Left kidney (tissue), 2 donors: ENCODE results near the gene TSKU. TPM values are rescaled to one million over a fixed set of nuclear protein-coding genes. Genes with fewer than 3 reads are reported as not detected.
"Not testable (repeated sequence)": the region's sequence is repeated elsewhere in the genome, so short reads cannot be mapped to it uniquely, and the experiment has no call there.

Experiments
- DNase-seq: peaks from one replicate; pipeline ENCODE4 v3.0.0-alpha.2; 2013
- polyA plus RNA-seq: library from polyadenylated mRNA; unstranded; fragments of 120-200 nt; gene quantifications from one replicate; pipeline ENCODE4 v1.2.1, GENCODE V29; 2013; ENCODE audit not compliant: insufficient read length

TSKU gene
- polyA plus RNA-seq, 1 donor = 21.2 TPM

DNA sequence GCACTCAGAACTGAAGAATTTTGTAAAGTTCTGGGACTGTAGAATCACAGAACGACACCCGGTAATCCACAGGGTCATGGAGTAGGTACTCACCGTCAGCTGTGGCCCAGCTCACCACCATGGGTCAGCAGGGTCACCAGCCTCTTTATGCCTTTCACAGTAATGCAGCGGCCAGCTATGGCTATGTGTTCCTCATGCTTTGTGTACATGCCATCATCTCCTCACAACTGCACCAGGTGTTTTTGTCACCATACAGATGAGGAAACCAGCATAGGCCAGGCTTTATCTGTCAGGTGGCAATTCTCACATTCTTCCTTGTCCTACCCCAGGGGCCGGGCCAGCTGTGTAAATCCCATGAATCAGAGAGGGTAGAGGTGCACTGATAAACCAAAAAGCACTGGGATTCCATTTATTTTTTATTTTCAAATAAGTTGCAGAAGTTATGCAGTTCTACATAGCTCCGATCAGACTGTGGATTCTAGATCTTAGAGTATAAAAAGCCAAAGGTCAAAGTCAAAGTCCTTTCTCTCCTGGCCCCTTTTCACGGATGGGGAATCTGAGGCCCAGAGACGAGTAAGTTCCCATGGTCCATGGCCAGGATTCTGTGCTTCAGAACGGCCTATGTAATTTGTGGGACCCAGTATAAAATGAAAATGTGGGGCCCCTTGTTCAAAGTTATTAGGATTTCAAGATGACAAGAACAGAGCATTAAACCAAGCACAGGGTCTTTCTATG lies 17.5 kb downstream of the TSKU start:
- no peak for DNase-seq

DNA sequence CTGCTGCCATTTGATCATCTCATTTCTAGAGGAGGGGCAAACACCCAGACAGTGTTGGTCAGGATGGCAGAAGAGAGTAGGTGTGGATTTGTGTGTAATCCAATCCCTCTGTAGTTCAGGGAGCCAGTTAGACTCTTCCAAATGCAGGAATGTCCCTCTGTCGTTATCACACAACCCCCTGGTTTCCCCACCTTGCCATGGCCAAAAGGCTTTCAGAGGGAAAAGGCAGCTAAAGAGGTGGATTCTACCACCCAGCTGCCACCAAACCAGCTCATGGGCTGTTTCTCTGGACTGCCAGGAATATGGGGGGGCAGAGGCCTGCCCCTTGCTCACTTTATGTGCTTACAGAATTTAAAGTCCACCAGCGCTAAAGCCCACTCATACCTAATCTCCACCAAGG lies 18.1 kb downstream of the TSKU start:
- no peak for DNase-seq

DNA sequence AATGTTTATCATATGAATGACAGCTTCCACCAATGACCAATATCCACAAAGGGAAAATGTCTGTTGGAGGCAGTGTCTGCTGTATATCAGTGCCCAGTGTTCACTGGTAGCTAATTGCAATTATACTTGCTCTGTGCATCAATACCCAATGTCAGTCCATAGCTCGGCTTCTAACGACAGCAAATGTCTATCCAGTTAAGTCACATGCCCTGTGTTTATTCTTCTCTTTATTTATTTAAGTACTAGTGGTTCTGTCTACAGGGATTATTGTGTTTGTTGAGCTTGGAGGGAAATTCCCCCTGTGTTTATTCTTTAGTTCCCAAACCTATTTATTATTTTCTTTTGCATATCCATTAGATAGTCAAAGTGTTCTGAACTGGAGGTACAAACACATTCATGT lies 18.6 kb downstream of the TSKU start:
- no peak for DNase-seq

DNA sequence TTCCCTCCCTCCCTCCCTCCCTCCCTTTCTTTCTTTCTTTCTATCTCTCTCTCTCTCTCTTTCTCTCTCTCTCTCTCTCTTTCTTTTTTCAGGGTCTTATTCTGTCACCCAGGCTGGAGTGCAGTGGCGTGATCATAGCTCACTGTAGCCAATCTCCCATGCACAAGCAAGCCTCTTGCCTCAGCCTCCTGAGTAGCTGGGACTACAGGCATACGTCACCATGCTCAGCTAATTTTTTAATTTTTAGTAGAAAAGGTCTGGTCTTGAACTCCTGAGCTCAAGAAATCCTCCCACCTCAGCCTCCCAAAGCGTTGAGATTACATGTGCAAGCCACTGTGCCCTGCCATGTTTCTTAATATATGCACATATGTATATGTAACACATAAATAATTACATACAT lies 19.0 kb downstream of the TSKU start:
- DNase-seq = no peak

DNA sequence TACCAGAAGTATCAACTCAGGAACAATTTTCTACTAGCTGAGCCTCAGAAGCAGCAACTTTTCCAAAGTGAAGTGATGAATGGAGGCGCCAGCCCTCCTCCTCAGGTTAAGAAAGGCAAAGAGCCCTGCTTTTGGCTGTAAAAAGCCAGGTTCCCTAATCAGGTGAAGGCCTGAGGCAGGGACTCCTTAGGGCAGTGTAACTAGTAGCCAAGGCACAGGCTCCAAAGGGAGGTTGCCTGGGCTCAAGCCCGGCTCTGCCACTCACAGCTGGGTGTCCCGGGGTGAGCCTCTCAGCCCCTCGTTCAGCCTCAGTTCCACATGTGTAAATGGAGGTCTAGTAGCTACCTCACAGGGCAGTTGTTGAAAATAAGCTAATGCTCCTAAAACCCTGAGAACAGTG lies 19.5 kb downstream of the TSKU start:
- no peak for DNase-seq

DNA sequence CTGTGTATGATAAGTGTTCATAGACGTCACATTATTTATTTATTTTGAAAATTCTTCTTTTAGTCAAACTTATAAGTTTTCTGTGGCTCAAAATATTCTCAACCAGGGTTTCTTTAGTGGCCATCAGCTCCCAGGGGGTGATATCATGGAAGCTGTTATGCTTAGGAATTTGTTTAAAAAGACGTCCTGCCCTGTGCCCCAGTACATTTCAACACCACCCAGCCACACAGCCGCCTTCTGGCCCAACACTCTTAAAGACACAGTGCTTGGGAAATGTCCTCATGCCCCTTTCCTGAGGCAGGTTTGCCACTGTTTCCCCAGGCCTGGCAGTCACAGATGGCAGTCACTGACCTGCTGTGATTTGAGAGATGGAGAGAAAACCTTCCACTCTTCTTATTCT lies 19.9 kb downstream of the TSKU start:
- no peak for DNase-seq

DNA sequence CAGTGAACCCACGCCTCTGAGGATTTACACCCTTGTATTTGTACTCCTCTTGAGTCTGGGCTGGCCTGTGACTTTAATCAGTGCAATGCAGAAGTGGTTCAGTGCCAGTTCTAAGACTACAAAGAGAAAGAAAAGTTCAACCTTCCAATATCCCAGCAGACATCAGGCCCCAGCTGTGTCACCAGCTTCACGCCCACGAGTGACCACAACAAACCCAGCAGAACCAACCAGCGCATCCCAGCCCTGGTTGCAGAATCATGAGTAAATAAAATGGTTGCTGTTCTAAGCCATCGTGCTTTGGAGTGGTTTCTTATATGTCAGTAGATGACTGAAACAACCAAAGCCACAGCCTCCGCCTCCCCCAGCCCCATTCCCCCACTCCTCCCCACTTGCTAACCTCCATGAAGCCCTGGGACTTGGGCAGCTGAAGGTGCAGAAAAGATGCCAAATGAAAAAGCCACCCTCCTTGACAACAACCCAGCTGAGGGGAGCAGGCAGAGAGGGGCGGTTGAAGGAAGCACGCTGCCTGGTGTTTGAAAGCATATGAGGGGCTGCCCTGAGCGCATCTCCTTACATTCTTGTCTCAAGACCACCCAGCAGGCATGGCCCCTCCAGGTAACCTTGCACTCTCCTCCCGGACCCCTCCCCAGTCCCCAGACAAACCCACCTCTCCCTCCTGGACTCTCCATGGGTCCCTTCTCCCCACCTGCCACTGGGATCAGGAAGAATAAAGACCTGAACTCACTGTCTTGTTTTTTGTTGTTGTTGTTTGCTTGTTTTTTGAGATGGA lies 20.9 kb downstream of the TSKU start:
- no peak for DNase-seq

DNA sequence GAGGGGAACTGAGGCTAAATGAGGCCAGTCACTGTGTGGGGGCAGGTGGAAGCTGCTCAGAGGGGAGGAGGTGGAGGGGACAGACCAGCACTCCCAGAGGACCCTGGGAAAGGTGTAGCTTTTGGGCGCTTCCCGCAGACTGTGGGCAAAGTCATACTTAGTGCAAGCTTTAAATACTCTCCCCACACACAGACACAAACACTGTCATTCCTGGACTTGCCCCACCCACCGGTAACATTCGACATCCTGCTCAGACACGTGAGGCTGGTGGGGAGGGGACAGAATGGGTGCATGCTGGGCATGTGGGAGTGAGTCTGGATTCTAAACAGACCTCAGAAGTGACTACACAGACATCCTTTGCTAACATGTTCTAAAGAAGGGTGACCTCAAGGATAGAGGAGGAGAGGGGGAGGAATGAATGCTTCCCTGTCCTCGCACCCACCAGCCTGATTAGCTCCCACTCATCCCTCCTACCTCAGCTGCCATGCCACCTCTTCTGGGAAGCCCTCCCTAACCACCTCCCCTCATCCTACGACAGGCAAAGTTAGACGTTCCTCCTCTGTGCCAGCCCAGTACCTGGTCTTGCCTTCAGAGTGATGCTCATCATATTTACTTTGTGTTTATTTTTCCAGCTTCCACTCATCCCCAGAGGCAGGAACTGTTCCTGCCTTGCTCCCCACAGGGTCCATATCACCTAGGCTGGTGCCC lies 22.2 kb downstream of the TSKU start:
- DNase-seq = no peak

DNA sequence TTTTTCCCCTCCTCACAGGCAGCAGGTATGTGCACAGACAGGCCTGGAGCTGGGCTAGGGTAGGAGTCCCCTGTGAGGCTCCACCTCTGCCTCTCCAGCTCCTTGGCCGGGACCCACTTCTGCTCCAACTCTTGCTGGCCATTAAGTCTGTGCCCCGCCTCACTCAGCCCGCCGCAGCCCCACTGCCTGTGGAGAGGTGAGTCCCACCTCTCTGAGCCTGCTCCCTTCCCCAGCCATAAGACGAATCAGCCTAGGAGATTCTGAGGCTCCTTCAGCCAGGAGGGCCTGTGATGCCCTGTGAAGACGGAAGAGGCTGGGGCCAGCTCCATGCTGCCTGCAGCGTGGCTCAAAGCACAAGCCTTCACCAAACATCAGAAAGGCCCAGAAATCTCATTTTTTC lies 23.0 kb downstream of the TSKU start:
- DNase-seq = no peak

DNA sequence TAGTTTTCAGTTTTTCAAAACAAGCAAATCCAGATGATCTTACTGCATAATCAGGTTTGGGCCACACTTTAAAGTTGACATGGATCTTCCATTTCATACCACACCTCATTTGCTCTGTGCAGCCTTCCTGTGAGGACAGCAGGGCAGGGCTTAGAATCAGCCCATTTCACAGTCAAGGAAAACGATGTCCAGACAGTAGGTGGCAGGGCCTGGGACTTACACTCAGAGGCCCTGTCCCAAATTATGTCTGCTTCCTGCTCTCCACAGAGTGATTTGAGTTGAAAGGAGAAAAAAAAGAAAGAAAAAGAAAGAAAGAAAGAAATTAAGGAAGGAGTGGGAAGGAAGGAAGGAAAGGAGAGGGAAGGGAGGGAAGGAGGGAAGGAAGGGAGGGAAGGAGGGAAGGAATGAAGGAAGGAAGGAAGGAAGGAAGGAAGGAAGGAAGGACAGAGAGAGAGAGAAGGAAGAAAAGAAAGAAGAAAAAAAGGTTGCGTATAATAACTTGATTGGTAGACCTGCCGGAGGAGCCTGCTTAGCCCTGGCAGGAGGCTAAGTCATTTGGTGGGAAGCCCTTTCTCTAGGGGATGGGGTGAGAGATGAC lies 23.6 kb downstream of the TSKU start:
- DNase-seq = no peak

DNA sequence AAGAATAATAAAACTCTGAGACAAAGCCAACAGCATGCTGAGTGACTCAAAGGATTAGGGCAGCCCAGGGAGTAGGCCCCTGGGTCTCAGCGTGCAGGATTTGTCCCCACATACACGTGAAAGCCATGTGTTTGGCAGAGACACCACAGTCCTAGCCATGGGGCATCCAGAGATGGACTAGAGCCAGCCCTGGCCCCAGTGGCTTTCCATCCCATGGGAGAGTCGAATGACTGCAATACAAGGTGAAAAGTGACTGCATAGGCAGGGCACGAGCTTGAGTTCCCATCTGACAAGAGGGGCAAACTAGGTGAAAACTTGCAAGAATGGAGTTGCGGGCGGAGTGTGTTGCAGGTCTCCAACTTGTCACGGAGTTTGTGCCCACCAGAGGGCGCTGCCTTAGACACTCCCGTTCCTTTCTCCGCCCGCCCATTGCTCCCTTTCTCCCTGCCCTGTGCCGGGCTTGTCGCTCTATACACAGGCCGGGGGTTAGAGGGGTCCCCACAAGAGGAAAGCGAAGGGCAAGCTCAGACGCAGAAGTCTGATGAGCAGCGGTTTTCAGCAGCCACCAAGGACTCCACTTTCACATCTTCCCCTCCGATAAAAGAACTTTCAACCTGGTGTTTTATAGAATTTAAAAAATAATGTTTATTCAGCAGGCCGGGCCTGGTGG lies 24.2 kb downstream of the TSKU start:
- peak; percentile 76 for DNase-seq

DNA sequence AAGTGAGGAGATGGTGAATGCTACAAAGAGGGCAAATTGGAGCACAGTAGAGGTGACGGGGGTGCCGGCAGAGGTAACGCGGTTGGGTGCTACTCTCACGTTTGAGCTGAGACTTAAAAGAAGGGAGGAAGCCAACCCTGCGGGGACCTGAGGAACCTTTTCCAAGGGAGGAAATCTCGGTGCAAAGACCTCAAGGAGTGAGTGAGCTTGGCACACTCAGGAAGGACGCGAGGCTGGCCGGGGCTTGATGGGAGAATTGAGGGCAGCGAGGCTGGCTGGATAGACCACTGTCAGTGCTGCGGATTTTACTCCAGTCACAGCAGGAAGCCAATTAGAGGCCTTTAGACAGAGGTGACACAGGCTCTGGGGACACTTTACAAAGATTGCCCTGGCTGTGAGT lies 25.0 kb downstream of the TSKU start:
- no peak for DNase-seq

DNA sequence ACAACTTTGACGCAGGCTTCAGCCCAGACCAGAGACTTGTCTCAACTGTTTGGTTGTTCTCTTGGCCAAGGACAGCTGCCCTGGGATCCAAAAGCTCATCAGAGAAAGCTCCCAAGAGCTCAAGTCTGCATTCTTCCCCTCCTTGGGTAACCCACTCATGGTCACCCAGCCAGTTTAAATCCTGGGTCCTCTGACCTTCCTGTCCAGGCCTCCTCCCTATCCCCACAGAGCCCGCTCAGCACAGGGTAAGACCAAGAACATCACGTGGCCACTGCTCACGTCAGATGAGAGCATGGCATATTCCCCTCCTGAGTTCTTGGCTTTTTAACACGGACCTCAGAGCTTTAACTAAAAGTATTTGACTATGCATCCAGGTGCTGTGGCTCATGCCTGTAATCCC lies 25.8 kb downstream of the TSKU start:
- no peak for DNase-seq

DNA sequence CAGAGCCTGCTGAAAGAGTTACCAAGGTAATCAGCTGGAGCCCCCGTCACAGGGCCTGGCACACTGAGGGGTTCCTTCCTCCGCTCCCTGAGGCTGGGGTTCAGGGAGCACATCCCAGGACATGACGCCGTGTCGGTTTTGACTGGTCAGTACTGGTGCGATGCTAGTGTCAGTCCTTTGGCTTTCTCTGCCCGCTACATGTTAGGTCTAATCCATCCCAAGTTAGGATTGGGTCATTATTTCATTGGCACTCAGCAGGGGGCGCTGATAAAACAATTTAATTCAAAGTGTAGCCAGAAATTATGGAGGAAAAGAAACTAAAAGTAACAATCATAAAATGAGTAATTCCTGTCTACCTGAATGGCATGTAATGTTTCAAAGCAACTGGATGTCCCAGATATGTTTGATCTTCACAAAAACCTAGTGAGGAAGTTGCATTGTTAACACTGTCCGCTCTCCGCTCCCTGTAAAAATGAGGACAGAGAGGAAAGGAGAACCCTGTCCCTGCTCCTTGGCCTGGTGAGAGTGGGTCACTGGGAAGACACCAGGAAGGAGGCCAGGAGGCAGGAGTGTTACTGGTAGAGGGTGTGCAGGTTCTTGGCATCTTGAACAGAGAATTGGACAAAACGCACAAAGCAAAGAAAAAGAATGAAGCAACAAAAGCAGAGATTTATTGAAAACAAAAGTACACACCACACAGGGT lies 27.1 kb downstream of the TSKU start:
- DNase-seq = no peak

DNA sequence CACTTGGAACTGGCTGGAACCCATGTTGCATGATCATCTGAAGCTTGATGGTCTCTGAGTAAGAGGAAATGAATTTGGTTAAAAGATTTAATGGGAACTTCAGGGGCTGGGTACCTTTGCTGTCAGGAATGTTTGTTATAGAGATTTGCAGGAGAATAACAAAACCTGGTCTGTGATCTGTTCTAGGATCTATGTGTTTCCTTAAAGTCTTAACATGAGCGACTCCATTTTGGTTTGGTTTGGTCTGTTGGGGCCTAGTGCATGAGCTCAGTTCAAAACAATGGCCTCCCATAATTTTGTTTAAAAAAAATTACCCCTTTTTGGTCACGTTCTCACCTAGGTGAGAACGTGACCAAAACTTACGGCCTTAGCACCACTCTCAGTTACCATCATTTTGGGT lies 28.1 kb downstream of the TSKU start:
- no peak for DNase-seq

DNA sequence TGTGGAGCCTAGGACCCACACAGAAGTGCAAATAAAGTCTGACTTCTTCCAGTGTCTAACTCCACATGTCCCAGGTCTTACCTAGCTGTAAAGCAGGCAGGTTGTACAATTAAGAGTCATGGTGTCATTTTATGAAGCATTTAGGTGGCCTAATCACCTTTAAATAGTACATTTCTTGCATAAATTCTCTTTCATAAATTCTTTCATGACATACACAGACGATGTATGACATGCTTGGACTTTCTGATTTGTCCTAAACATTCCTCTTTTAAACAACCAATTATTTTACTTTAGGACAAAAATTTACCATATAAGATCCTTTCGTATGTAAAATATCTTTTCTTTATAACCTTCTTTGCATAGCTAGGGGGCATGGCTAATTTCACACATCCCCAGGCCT lies 31.3 kb downstream of the TSKU start:
- no peak for DNase-seq

DNA sequence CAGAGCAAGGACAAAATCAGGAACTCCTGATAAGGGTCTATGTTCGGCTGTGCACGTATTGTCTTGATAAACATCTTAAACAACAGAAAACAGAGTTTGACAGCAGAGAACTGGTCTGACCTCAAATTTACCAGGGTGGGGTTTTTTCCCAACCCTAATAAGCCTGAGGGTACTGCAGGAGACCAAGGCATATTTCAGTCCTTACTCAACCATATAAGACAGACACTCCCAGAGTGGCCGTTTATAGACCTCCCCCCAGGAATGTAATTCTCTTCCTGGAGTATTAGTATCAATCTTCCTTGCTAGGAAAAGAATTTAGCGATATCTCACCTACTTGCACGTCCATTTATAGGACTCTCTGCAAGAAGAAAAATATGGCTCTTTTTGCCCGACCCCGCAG lies 32.5 kb downstream of the TSKU start:
- not testable (repeated sequence) for DNase-seq

DNA sequence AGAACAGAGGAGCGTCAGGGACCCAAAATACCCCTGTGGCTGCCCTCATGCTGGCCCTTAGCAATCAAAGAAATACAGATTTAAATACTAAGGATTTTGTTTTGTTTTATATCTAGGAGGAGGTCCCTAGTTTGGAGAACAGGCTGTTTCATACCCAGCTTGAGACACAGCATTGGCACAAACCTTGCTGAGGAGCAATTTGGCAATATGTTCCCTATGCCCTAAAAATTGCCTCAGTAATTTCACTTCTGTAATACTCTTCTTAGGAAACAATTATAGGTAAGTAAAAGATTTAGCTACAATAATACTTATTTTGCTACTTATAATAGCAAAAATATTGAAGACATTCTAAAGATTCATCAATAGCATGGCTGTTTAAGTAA lies 37.0 kb downstream of the TSKU start:
- no peak for DNase-seq

DNA sequence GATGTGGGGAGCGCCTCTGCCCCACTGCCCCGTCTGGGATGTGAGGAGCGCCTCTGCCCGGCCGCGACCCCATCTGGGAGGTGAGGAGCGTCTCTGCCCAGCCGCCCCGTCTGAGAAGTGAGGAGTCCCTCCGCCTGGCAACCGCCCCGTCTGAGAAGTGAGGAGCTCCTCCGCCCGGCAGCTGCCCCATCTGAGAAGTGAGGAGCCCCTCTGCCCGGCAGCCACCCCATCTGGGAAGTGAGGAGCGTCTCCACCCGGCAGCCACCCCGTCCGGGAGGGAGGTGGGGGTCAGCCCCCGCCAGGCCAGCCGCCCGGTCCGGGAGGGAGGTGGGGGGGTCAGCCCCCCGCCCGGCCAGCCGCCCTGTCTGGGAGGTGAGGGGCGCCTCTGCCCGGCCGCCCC lies 38.2 kb downstream of the TSKU start:
- not testable (repeated sequence) for DNase-seq

DNA sequence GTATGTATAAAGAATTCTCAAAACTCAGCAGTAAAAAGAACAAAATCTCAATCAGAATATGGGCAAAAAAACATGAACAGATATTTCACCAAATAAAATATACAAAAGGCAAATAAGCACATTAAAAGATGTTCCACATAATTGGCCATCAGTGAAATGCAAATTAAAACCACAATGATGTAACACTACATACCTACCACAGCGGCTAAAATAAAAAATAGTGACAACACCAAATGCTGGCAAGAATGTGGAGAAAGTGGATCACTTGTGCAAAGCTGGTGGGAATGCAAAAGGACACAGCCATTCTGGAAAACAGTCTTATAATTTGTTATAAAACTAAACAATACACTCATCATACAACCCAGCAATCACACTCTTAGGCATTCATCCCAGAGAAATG lies 39.2 kb downstream of the TSKU start:
- DNase-seq = no peak

DNA sequence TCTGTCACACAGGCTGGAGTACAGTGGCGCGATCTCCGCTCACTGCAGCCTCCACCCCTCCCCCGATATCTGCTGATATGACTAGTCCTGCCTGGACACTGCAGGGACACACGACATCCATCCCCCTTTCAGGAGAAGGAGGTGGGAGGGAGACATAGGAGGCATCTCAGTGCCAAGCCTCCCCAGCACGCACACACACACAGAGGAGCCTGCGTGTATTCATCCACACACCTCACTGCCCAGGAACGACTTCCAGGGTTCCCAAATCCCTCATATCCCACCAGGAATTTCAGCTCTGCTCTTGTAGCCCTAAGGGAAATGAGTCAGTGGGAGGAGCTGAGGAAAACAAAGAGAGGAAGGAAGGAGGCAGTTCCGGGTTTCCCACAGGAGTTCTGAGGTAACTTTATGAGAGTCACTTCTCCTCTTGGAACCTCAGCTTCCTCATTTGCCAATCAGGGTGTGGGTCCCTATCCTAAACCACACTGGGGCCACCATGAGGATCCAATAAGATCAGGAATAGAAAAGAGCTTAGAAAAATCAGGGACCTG lies 40.4 kb downstream of the TSKU start:
- DNase-seq = no peak
